GM19452 (cell line): ENCODE measurements around the gene VAMP7.
"Not testable (repeated sequence)": the region's sequence is repeated elsewhere in the genome, so short reads cannot be mapped to it uniquely, and the experiment has no call there.

Experiments used
- ATAC-seq: cut with Tn5 transposase; IDR thresholded peaks from one replicate; pipeline ENCODE4 v1.9.1; 2021; ENCODE audit not compliant: unreplicated experiment

Gene VAMP7

DNA sequence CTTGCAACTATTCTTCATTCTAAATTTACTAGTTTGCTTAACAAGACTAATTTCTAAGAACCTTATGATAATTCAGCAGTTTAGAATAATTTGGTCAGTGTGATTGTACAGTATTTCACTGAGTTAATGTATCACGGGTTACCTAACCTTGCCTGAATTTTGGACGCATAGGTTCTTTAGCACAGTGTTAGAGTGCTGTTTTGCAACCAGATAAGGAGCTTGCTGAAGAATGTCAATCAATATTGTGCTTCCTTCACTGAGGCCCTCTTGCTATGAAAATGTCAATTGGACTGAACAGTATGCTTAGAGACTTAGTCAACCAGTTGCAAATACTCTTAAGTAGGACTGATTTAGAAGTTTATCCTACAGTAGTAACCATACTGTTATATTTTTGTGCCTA lies 19.6 kb downstream of the VAMP7 start:
- ATAC-seq, result no peak

DNA sequence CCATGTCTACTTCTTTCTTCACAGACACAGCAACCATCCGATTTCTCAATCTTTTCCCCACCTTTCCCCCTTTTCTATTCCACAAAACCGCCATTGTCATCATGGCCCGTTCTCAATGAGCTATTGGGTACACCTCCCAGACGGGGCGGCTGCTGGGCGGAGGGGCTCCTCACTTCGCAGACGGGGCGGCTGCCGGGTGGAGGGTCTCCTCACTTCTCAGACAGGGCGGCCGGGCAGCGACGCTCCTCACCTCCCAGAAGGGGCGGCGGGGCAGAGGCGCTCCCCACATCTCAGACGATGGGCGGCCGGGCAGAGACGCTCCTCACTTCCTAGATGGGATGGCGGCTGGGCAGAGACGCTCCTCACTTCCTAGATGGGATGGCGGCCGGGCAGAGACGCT lies 26.5 kb downstream of the VAMP7 start:
- not testable (repeated sequence) for ATAC-seq

DNA sequence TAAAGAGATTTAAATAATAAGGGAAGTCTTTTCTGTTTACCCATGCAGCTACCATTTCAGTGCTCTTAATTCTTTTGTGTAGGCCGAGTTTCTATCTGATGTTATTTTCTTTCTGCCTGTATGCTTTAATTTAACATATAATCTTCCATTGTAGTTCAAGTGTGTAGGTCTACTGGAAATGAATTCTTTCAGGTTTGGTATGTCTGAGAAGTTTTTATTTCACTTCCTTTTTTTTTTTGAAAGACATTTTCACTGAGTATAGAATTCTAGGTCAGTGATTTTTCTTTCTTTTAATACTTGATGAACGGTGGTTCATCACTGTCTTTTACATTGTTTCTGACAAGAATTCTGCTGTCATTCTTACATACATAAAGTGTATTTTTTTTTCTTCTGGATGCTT lies 42.1 kb downstream of the VAMP7 start:
- no peak for ATAC-seq

DNA sequence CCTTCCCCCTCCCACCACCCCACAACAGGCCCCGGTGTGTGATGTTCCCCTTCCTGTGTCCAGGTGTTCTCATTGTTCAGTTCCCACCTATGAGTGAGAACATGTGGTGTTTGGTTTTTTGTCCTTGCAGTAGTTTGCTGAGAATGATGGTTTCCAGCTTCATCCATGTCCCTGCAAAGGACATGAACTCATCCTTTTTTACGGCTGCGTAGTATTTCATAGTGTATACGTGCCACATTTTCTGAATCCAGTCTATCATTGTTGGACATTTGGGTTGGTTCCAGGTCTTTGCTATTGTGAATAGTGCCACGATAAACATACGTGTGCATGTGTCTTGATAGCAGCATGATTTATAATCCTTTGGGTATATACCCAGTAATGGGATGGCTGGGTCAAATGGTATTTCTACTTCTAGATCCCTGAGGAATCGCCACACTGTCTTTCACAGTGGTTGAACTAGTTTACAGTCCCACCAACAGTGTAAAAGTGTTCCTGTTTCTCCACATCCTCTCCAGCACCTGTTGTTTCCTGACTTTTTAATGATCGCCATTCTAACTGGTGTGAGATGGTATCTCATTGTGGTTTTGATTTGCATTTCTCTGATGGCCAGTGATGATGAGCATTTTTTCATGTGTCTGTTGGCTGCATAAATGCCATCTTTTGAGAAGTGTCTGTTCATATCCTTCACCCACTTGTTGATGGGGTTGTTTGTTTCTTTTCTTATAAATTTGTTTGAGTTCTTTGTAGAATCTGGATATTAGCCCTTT lies 49.9 kb downstream of the VAMP7 start:
- ATAC-seq, result not testable (repeated sequence)

DNA sequence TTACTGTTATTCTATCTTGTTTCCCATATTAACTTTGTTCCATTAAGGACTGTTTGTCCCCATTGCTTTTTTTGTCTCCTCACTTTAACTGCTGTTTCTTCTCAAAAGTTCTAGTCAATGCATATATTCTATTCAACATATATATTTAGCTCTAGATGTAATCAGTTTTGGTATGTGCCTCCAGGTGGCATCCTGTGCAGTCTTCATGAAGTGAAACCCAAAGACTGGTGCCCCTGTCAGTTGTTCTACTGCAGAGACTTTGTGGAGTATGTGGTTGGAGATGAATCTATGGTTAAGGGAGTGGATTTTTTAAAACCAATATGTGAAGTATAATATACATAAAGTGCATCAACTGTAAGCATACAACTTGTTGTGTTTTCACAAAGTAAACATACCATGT lies 57.0 kb downstream of the VAMP7 start:
- ATAC-seq, result no peak

DNA sequence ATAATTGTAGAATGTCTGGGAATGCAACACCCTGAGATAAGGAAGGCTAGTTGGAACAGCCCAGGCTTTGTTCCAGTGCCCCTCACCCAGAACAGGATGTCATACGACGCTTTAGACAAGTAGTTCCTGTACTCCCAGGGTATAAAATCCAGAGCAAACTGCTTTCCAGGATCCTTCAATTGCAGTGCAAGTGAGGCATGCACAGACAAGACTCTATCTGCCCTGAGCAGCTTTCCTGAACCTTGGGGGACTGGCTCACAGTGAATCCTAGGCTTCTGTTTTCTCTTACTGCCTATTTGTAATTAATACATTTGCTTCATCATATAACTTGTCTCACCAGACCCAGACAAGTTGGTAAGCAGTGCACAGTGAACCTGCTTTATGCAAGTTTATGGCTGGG lies 68.0 kb downstream of the VAMP7 start:
- no peak for ATAC-seq

DNA sequence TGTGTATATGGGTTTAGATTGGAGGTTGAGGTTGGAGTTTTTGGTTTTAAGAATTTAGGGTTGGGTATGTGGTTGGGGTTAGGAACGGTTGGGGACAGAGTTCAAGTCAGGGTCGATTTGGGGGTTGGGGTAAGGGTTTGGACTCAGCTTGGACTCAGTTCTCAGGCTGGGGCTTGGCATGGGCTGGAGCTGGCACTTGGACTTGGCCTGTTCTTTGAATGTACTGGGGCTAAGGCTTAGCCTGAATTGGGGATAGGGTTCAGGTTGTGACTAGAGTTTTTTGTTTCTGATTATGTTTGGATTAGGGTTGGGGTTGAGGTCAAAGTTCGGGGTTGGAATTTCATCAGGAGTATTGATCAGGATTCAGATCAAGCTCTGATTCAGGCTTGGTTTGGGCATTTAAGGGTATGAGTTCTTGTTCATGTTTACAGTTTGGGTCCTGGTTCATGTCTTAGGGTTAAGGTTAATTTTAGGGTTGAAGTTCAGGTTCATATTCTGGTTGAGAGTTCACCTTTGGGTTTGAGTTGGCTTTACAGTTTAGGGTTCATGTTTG lies 70.2 kb downstream of the VAMP7 start:
- no peak for ATAC-seq

DNA sequence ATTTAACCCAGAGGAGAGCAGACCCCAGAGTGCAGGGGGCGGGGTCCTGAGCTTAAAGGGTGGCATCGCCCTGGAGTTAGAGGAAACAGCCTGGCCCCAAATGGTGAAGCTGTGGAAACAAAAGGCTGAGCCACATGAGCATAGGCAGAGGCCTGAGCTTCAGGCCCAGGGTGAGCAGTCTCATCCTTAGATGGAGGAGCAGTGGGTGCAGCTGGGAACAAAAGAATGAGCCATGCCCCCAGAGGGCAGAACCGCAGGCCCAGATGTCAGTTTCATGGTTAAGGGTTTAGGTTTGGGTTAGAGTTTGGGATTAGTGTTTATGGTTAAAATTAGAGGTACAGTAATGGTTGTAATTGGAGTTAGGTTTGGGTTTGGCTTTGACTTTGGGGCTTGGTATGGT lies 71.9 kb downstream of the VAMP7 start:
- no peak for ATAC-seq

DNA sequence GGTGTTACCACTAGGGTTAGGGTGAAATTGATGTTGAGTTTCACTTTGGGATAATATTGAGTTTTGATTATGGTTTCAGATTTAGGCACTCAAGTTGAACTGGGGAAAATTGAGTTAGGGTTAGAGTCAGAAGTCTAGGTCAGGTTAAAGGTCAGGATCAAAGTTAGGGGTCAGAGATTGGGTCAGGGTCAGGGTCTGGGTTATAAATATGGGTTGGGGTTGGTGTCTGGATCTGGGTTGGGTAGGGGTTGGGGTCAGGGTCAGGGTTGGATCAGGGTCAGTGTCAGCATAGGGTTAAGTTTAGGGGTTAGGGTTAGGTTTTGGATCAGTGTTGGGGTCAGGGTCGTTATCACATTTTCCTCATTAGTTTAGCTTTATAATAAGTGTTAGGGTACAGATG lies 73.6 kb downstream of the VAMP7 start:
- ATAC-seq, result no peak

DNA sequence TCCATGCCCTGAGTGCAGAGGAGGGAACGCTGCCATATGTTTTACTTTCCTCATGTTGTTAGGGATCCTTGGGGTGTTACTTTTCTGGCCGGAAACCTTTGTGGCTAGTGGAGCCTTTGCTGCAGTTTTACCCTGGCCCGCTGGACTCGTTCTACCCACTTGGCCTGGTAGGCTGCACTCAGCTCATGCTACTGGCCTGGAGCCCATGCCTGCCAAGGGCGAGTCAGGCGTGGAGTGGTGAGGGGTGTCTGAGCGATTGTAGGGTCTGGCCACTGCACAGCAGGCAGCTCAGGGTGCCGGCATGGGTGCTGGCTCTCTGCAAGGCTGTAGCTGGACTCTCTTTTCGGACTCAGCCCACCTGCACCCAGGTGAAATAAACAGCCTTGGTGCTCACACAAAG lies 75.0 kb downstream of the VAMP7 start:
- no peak for ATAC-seq

DNA sequence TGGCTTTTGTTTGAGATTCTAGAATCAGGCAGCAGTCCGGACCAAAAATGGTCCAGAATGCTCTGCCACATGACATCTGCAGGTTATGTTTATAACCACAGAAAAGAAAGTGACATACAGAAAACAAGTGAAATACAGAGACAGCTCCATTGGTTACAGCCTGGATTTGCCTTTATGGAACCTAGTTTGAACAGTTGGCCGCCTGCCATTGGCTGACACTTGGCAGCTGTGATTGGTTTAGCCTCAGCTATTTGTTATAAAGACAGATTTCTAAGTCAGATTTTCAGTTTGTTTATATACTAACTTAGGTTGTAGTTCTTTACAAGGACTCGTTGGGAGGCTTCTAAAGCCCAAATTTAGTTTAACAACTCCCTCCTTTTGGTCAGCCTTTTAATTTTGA lies 75.5 kb downstream of the VAMP7 start:
- ATAC-seq, result no peak

DNA sequence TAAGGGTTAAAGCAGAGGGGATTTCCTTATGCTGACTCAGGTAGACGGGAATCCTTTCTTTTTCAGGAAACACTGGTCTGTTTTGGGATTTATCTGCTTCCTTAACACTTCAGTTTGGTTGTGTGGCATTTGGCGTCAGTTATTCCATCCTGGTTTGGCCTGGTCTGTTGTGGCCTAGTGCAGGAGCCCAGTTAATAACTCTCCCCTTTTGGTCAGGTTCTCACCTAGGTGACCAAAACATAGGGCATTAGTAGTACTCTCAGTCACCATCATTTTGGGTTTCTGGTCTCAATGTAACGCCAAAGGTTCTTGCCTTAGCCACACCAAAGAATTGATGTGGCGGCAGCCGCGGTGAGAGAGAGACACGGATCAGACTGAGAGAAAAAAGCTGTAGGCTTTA lies 76.7 kb downstream of the VAMP7 start:
- ATAC-seq, result no peak

DNA sequence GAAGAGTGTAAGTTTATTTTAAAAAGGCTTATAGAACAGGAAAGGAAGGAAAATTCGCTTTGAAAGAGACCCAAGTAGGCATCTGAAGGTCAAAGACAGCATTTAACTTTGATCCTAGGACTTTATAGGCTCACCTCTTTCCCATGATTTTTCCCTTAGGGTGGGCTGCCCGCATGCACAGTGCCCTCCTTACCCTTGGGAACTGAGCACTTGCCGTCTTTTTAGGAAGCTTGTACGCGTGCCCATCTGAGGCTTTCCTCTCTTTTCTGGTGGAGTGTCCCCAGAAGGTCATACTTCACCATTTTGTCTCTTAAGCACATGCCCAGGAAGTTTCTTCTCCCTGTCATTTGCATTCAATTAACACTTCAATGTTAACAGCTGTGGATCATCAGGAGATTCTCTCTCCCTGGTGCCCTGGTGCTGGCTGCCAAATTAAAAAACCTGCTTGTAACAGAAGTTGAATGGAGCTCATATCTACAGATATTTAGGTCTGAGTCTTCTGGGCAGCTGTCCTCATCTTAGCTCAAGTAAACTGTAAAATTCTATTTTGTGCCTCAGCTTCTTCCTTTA lies 78.0 kb downstream of the VAMP7 start:
- ATAC-seq, result no peak

DNA sequence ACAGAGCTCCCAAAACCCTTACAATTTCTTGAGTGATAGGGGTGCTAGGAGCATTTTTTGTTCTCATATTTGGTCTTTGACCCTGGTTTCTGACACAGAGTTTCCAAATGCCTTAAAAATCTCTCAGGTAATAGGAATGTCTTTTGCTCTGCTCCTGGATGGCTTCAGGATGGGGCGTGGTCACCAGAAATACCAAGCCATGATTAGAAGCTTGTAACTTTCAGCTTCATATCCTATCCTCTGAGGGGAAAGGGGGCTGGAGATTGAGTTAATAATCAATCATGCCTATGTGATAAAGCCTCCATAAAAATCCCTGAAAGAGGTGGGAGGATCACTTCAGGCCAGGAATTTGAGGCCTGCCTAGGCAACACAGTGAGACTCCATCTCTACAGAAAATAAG lies 81.8 kb downstream of the VAMP7 start:
- ATAC-seq, result no peak

DNA sequence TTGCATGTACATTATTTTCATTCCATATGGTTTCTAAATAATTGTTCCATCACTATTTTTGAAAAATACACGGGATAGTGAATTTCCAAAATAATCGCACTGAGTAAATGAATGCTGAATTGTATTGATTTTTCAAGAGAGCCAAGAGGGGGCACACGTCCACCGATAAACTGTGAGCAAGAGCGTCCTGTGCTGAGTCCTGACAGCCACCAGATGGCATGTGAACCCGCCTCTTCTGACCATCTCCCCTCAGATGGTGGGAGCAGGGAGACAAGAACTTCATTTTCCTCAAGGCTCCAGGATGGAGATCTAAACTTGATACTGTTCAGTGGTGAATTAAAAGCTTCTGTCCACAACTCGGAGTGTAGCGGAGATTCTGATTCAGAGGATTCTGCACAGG lies 85.7 kb downstream of the VAMP7 start:
- ATAC-seq, result no peak

DNA sequence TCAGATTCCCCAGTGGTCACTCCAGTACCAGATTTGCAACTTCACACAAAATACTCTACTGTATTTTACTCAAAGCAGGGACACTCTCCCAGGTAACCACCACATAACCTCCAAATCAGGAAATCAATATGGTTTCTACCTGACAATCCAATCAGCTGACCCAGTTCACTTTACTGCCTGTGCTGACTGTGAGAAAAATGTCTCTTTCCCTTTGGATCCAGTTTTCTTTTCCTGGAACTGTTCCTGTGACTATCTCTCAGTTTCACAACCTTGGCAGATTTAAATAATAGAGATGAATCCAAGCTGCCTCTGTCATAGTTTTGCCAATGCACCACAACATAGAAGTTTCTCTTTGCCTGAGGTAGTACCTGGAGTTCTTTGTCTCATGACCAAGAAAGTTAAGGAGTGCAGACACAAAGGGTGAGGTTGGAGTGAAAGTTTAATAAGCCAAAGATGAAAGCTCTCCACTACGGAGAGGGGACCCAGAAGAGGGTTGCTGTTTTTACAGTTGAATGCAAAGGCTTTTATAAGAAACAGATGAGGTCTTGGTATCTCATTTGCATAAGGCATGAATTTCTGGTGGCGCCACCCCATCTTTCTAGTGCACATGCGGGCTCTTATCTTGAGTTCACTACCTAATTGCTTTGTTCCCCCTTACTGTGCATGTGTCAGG lies 86.6 kb downstream of the VAMP7 start:
- no peak for ATAC-seq

DNA sequence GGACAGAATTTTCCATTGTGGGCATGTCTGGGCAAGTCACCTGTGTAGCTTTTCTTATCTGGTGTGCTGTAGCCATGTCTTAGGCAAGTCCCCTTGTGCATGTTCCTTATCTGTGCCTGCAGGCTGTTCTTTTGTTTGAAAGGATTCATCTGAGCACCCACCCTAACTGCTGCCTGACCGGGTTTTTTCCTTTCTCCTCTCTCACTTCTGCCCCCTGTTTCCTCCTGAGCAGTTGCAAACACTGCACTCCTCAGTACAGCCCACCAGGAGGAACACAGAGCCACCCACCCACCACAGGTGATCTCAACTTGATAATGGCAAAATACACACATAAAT lies 87.1 kb downstream of the VAMP7 start:
- ATAC-seq, result no peak

DNA sequence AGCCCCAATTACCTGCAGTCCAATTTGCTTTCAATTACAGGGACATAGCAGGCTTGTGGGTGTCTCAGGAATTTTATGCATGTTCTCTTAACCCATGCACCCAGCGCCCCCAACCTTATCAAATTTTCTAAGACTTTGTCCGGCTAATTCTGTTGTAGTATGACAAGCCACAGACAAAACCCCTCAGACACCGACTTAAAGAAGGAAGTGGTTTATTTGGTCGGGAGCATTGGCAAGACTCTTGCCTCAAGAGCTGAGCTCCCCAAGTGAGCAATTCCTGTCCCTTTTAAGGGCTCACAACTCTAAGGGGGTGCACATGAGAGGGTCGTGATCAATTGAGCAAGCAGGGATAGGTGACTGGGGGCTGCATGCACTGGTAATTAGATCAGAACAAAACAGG lies 87.6 kb downstream of the VAMP7 start:
- ATAC-seq, result no peak

DNA sequence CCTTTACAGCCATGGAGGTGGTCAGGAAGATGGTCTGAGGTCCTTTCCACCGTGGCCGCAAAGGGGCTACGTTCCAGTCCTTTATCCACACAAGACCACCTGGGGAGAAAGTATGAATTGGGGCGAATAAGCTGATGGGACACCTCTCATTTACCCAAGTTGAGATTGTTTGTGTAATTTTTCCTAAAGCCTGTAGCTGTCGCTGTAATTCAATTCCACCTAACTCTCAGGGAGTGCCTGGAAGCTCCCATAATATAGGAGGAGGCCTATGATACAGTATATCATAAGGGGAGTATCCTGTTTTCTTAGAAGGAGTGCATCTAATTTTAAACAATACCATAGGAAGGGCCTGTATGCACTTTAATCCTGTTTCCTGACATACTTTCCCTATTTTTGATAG lies 90.5 kb downstream of the VAMP7 start:
- ATAC-seq, result not testable (repeated sequence)

DNA sequence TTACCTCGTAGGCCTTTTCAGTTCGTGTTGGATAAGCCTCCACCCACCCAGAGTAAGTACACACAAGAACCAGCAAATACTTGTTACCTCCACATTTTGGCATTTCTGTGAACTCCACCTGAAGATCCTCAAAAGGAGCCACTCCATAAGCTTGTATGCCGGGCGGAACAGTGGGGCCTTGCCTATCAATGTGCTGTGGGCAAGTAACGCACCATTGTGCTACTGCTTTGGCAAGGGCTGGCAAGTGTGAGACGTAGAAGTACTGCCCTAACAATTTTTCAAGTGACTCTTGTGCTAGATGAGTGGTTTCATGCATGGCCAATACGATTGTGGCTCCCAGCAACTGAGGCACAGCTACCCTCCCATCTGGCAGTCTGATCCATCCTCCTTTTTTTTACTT lies 91.1 kb downstream of the VAMP7 start:
- not testable (repeated sequence) for ATAC-seq

DNA sequence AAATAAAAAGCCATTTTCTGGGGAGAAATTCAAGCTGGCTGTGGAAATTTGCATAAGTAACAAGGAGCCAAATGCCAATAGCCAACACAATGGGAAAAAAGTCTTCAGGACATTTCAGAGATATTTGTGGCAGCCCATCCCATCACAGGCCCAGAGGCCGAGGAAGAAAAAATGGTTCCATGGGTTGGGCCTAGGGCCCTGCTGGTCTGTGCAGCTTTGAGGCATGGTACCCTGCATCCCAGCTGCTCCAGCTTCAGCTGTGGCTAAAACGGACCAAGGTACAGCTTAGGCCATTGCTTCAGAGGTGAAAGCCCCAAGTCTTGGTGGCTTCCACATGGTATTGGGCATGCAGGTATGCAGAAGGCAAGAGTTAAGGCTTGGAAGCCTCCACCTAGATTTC lies 102.2 kb downstream of the VAMP7 start:
- ATAC-seq, result no peak

DNA sequence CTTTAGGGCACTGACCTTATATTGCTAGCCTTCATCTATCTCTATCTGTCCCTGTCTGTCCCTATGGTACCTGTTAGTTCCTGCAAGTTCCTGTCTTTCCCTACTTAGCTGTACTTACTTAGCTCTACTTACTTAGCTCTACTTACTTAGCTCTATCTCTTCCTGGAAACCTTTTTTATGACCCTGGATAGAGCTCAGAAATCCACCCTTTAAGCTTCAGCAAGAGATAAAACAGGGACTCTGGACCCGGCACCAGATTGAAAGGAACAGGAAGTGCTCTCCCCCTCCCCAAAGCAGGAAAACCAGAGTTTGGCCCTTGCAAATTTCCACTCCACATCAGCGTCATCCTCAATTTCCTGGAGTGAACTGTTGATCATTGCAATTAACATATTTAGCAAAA lies 104.1 kb downstream of the VAMP7 start:
- no peak for ATAC-seq
